GM18520 (cell line): ENCODE results near the gene CACNA1C.
"Not testable (repeated sequence)": the region's sequence is repeated elsewhere in the genome, so short reads cannot be mapped to it uniquely, and the experiment has no call there.

Source experiments
- ATAC-seq: cut with Tn5 transposase; IDR thresholded peaks from one replicate; pipeline ENCODE4 v1.9.1; 2021; ENCODE audit not compliant: unreplicated experiment

Gene CACNA1C

GRCh38 chr12:2675776-2676175 lies 623.0 kb downstream of the CACNA1C start:
- no peak for ATAC-seq

GRCh38 chr12:2677142-2677880 lies 624.5 kb downstream of the CACNA1C start:
- ATAC-seq, result no peak

GRCh38 chr12:2678426-2678825 lies 625.6 kb downstream of the CACNA1C start:
- no peak for ATAC-seq

- no peak for ATAC-seq
Measured at GRCh38 chr12:2679068-2679815, 626.5 kb downstream of the CACNA1C start.

DNA sequence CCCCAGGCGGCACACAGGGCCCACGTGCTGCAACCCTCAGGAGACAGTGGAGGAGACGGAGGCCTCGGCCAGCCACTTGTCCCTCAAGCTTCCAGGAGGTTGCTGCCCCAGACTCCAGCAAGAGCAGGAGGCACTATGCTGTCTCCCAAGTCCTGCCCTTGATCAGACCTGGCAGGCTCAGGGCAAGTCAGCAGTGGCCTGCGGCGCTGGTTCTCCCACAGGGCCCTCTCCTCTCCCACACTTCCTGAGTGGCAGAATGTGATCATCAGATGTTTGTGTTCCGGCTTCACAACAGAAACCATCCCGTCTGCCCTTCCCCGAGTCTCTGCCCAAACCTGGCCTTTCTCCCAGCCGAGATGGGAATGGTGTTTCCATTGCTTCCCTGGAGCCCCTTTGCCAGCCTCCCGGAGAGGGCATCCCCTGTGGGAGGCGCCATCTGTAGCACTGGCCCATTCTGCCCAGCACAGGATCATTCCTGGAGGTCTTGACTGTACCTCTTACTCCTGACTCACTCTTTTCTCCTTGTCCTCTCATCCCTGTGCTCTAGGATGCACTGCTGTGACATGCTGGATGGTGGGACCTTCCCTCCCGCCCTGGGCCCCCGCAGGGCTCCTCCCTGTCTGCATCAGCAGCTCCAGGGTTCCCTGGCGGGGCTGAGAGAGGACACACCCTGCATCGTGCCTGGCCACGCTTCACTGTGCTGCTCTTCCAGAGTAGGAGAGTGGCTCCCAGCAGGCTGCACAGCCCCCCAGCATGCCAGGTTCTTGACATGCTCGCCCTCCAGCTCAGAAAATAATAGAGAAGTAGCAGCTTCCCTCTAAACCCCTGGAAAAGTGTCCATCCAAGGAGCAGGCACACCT lies 627.3 kb downstream of the CACNA1C start:
- ATAC-seq, result no peak

GRCh38 chr12:2680676-2681039 lies 627.9 kb downstream of the CACNA1C start:
- ATAC-seq, result no peak

DNA sequence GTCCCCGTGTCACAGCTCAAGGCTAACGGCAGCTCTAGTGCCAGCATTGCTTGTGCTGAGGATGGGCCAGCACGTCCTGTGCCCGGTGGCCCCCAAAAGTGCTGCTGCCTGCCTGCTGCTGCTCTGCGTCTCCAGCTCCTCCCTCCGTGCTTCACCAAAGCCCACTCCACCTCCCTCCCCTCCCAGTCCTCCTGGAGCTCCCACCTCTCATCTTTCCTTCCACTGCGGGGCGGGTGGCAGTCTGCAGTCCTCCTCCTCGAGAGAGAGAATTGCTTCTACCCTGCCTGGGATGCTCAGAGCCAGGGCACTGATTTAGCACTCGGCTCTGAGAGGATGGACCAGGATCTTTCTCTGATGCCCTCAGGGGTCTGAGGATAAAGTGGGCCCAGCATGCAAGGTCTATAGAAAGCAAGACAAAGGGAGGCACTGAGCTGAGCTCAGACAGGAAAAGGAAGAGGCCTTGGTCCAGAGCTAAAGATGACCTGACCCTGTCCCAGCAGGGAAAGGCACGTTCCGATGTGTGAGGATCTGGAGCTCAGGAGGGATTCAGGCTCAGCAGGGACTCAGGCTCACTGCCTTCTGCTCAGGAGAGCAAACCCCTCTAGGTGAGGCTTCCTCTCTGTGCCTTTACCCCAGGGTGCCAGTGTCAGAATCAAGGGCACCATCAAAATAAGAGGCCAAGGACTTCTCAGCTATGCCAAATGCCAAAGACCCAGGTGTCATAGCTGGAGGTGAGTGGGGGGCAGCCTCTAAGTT lies 628.8 kb downstream of the CACNA1C start:
- ATAC-seq, result no peak

GRCh38 chr12:2682296-2683251 lies 629.8 kb downstream of the CACNA1C start:
- no peak for ATAC-seq

- no peak for ATAC-seq
Measured at GRCh38 chr12:2683283-2684025, 630.7 kb downstream of the CACNA1C start.

DNA sequence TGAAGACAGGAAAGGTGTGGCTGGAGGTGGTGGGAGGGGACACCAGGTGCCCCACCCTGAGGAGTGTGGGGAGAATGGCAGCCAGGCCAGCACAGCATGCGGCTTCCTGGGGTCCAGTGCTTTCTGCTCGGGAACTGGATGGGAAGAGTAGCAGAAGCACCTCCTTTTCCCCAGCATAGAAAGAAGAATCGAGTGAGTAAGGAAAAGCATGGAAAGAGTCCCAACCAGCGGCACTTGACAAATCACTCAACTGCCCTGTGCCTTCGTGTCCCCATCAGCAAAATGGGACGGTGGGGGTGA lies 631.2 kb downstream of the CACNA1C start:
- ATAC-seq, result not testable (repeated sequence)

GRCh38 chr12:2685620-2686279 lies 633.0 kb downstream of the CACNA1C start:
- not testable (repeated sequence) for ATAC-seq

GRCh38 chr12:2686280-2686646 lies 633.5 kb downstream of the CACNA1C start:
- ATAC-seq, result no peak

DNA sequence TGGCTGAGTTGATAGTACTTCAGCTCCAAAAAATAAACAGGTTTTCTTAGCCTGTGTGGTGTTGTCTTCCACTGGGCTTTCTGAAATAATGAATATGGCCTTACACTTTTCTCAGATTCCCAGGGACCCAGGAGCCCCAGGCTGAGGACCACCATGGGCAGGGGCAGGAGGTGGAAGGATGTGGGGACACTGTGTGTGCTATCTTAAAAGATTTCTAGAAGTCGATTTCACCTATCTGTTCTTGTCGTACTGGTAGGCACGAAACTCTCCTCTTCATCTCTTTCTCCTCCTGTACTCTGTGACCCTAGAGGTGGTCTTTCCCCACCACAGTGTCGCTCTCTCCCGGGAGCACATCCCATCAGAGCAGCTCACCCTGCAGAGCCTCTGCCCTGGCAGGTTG lies 634.3 kb downstream of the CACNA1C start:
- no peak for ATAC-seq

DNA sequence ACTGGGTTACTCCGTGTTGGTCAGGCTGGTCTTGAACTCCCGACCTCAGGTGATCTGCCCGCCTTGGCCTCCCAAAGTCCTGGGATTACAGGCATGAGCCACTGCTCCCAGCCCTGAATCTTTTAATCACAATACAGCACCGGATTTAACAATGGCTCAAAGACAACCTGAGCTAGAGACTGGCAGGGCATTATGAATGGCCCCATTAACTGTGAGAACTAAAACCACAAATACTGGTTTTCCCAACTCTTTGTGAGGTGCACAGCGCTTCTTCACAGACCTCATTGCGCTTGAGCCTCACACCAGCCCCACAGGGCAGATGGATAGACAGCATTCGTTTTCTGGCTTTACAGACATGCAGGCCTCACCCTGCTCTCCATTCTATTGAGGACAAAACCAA lies 634.9 kb downstream of the CACNA1C start:
- ATAC-seq, result no peak

DNA sequence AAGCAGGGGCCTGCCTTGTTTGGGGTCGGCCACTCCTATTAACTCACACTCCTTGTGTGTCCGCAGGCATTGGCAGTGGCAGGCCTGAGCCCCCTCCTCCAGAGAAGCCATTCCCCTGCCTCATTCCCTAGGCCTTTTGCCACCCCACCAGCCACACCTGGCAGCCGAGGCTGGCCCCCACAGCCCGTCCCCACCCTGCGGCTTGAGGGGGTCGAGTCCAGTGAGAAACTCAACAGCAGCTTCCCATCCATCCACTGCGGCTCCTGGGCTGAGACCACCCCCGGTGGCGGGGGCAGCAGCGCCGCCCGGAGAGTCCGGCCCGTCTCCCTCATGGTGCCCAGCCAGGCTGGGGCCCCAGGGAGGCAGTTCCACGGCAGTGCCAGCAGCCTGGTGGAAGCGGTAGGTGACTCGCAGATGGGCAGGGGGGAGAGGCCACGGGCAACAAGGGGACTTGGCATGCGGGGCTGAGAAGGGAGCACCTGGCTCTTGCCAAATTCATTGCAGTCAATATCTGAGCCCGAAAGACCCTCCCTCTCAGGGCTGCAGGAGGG lies 635.7 kb downstream of the CACNA1C start:
- no peak for ATAC-seq

DNA sequence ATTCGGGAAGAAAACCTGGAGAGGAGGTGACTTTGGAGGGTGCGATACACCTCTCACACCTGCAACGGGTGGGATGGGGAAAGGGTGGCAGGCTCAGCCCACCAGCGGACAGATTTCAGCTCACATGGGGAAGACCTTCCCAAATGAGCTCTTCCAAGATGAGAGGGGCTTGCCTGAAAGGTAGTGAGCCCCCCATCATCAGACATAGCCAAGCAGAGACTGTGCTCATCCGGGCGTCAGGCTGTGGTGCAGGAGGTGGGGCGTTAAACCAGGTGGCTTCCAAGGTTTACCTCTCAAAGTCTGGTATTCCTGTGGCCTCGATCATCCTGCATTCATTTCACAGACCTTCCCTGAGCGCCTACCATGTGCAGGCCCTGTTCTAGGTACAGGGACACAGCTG lies 636.6 kb downstream of the CACNA1C start:
- ATAC-seq, result no peak

DNA sequence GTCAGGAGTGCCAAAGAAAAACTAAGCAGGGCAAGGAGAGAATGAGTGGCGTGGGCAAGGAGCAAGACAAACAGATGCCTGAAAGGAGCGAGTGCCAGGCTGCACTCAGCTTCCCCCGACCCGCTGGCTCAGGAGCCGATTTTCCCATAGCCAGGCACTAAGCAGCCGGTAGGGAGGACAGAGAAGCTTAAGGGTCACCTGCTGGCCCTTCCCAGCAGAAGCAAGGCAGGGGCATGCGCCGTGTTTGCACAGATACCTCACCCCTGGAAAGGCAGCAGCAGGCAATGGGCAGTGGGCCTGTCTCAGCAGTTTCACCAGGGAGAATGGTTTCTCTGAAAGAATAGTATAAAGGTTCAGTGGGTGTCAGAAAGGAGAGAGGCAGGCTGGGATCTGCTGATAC lies 637.1 kb downstream of the CACNA1C start:
- no peak for ATAC-seq

DNA sequence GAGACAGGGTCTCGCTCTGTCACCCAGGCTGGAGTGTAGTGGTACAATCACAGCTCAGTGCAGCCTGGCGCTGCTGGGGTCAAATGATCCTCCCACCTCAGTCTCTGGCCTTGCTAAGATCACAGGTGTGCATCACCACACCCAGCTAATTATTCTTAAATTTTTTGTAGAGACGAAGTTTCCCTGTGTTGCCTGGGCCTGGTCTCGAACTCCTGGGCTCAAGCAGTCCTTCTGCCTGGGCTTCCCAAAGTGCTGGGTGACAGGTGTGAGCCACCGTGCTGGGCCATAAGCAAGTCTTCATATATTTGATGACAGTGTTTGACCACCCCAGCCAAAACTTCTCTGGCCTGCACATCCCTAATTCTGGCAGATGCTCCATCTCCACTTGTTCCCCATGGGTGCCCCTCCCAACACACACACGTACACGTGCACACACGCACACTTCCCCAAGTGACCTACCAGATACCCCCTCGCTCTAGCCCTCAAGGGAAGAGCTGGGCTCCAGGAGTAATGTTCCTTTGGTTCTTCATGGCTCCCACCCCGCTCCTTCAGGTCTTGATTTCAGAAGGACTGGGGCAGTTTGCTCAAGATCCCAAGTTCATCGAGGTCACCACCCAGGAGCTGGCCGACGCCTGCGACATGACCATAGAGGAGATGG lies 637.7 kb downstream of the CACNA1C start:
- no peak for ATAC-seq
